GM12801 (cell line): ENCODE data around the gene C19orf25.

Experiments
- TF ChIP-seq, protein P1 (sequence below): IDR thresholded peaks from one replicate; pipeline ENCODE4 v1.5.1; 2011; ENCODE audit warnings: control low read depth; ENCODE audit not compliant: insufficient read length; ENCODE audit errors: extremely low read depth

Gene C19orf25

DNA sequence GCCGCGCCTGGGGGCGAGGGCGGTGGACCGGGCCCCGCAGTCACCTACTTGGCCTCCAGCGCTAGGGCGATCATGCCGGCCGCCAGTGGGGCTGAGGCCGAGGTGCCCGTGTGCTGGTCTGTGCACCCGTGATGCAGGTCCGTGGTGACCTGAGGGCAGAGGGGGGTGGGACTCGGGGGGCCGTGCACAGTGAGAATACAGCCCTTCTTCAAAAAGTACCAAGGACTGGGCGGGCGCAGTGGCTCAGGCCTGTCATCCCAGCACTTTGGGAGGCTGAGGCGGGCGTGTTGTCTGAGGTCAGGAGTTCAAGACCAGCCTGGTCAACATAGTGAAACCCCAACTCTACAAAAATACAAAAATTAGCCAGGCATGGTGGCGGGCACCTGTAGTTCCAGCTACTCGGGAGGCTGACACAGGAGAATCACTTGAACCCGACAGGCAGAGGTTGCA, 5.0 kb upstream of the C19orf25 start:
- TF ChIP-seq, protein P1, sequence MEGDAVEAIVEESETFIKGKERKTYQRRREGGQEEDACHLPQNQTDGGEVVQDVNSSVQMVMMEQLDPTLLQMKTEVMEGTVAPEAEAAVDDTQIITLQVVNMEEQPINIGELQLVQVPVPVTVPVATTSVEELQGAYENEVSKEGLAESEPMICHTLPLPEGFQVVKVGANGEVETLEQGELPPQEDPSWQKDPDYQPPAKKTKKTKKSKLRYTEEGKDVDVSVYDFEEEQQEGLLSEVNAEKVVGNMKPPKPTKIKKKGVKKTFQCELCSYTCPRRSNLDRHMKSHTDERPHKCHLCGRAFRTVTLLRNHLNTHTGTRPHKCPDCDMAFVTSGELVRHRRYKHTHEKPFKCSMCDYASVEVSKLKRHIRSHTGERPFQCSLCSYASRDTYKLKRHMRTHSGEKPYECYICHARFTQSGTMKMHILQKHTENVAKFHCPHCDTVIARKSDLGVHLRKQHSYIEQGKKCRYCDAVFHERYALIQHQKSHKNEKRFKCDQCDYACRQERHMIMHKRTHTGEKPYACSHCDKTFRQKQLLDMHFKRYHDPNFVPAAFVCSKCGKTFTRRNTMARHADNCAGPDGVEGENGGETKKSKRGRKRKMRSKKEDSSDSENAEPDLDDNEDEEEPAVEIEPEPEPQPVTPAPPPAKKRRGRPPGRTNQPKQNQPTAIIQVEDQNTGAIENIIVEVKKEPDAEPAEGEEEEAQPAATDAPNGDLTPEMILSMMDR = no peak

DNA sequence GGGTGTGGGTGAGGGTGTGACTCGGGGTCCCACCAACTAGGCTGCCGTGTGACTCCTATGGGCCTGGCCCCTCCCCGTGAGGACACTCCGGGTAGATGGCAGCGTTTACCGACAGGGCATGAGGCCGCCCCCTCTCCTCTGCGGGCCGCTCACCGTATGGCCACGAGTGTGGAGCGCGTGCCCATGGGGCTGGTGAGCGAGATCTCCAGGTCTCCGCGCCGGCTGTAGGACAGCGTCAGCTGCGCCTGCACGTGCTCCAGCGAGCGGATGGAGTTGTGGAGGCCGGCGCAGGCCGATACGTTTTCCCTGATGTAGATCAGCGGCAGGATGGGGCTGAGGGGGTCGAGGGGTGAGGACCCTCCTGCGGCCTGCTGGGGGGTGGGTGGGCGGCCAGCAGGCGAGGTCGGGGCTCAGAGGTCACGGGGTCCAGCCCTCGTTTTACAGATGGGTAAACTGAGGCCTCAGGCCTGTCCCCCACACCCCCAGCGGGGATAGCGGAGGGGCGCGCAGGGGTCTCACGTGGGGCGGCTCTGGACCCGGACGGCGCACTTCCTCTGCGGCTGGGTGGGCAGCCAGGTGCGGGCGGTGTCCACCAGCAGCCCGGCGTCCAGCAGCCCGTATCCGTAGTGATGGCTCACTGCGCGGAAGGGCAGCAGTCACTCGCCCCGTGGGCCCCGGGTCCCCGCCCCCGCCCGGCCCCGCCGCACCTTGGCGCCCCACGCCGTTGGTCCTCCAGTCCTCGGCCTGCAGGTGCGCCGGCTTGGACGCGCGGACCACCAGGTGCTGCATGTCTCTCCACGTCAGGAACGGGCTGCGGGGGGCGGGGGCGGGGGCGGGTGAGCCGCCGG, 4.3 kb upstream of the C19orf25 start:
- TF ChIP-seq, protein P1 = no peak

DNA sequence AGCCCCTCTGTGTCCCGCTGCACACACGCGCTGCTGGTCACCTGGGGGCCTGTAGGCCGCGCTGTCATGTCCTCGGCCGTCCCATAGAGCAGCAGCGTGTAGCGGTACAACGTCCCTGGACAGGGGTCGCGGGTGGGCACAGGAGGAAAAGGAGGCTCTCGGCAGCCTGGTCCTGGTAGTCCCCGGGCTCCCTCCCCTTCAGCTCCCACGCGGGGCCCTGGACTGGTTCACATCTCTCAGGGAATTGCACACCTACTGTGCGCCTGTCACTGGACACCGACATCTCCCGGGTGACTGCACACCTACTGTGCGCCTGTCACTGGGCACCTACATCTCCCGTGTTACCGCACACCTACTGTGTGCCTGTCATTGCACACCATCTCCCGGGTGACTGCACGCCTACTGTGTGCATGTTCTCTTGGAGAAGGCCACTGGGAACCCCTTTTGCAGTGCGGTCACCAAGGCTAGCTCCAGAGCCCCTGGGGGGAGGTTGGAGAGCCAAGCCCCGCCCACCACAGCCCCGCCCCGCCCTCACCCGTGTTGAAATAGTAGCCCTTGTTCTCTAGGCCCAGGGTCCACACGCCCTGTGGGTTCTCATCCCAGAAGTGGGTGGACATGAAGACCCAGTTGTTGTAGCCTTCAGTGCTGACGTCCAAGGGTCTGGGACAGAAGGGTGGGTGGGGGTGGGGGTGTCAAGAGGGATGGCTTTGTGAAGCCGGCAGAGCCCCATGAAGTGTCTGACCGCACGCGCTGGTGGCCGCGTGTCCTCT, 3.5 kb upstream of the C19orf25 start:
- TF ChIP-seq, protein P1 = no peak

DNA sequence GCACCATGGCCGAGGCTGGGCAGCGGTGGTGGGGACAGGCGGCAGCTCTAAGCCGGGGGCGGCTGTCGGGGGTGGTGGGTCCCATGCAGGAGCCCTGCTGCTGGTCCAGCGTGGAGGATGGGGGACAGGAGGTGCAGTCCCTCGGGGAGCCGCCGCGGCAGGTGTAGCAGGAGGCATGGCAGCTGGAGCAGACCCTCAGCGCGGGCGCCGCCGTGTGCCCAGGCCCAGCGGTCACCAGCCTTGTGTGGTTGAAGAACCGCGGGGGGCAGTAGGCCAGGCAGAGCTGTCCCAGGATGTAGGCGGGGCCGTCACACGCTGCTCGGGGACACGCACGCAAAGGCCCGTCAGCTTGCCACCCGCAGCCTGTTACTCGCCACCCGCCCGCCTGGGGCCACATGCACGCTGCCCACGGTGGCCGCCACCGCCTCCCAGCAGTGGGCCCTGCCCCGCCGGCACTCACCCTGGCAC, 2.9 kb upstream of the C19orf25 start:
- TF ChIP-seq, protein P1 = no peak

DNA sequence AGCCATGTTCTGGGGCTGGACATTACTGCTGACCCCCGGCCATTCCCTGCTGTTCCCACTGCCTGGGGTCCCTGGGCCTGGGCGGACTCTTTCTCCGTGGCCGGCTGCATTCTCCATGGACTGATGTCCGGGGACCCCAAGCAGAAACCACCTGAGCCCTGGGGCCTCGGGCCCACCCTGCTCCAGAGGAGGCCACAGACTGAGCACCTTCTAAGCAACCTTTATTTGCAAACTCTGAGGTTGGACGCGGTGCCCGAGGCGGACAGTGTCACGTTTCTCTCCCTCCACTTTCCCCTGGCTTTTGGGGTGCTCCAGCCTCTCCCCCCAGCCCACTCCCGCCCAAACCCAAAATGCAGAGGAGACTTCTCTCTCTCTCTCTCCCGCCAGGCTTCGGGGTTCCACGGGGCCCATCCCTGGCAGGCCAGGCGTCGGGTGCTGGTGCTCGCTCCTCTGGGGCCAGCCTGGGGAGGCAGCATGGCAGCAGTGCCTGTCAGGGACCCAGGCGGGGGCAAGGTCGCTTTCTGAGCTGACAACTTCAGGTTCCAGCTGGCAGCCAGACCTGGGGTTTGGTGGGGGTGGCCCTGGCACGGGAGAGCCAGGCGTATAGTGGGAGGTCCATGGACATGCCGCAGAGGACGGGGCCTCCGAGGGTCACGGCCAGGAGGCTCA, 2.3 kb upstream of the C19orf25 start:
- TF ChIP-seq, protein P1 = no peak

DNA sequence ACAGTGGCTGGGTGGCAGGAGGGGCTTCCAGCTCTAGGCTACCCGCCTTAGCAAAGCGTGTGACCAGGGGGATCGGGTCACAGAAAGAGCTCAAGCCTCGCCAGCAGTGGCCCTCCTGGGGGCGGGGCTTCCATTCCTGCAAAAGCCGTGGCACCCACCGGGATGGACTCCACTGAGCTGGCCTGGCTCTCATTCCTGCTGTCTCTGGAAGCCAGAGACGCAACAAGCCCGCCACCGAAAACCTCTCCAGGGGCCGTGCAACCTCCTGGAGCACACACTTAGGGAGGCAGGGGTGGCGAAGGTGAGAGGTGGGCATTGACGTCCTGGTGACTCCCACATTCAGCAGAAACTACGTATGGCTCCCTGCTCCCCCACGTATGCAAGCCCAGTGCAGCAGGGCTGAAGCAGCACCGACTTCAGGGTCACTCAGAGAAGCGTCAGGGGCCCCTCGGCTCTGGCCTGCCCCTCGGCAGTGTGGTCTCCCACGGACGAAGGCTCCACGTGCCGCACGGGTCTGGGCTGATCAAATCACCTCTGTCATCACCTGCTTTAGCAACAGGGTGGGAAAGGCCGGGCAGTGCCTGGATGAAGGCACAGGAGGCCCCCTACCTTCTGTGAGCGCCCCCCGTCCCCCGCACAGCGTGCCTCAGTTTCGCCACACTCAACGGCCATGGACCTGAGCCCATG, 3.1 kb downstream of the C19orf25 start:
- TF ChIP-seq, protein P1 = no peak
